HL-60 (cell line): ENCODE data around the gene EML6.

ENCODE experiments used
- DNase-seq, 2 experiments: peaks; one replicate each; pipeline ENCODE4 v3.0.0-alpha.2; 2010 to 2020; ENCODE audit warnings: low read depth in 1 of 2, low spot score in 1 of 2
- H3K27ac ChIP-seq: fragments of 250-450 bp; sonication (Bioruptor Pico); replicated peaks from 2 replicates; pipeline ENCODE4 v1.5.1; 2020; ENCODE audit warnings: mild to moderate bottlenecking, moderate library complexity
- H3K27me3 ChIP-seq: fragments of 250-450 bp; sonication (Bioruptor Pico); 2 replicates; pipeline ENCODE4 v1.5.1; 2021; ENCODE audit warnings: mild to moderate bottlenecking, moderate library complexity; ENCODE audit not compliant: insufficient read depth, poor library complexity, severe bottlenecking
- H3K4me3 ChIP-seq: replicated peaks from 2 replicates; pipeline ENCODE4 v1.5.1; 2011; ENCODE audit warnings: mild to moderate bottlenecking, control low read depth, low read length; ENCODE audit not compliant: insufficient read depth
- GABPA ChIP-seq: IDR thresholded peaks from 2 replicates; pipeline ENCODE4 v1.6.1; 2012; ENCODE audit warnings: low read depth
- POLR2AphosphoS5 ChIP-seq: IDR thresholded peaks from 2 replicates; pipeline ENCODE4 v1.6.1; 2012; ENCODE audit warnings: low read depth
- SPI1 ChIP-seq: IDR thresholded peaks from 2 replicates; pipeline ENCODE4 v1.6.1; 2012; ENCODE audit warnings: low read depth, mild to moderate bottlenecking, borderline replicate concordance
- TF ChIP-seq, protein P1 (sequence below): IDR thresholded peaks from 2 replicates; pipeline ENCODE4 v1.6.1; 2012; ENCODE audit warnings: low read depth; ENCODE audit not compliant: insufficient replicate concordance
- TF ChIP-seq, protein P2 (sequence below): IDR thresholded peaks from one replicate; pipeline ENCODE4 v1.5.1; 2011; ENCODE audit warnings: low read length, control low read depth, inconsistent platforms; ENCODE audit not compliant: insufficient read depth

Gene EML6

DNA sequence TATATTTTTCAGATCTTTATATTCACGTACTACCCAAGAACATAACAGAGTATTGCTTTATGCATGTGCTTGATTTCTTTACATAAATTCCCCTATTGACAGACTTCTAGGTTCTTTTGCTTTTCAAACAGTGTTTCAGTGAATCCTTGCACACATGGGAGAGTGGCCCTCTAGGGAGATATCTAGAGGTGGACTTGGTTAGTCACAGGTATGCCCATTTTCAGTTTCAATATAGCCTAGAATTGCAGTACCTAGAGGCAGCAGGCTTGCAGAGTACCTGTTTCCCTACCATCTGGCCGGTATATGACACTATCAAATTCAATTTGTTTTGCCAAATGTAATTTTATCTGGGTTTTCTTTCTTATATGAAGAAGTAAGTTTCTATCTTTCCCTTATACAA is 36.8 kb downstream of the EML6 start:
- Histone ChIP-seq H3K27ac (no peak overlapping the region), H3K27me3 (no peaks in the 10 kb centered on the region), H3K4me3 (no peak overlapping the region)
- DNase-seq: no peak
- TF ChIP-seq, protein P1, sequence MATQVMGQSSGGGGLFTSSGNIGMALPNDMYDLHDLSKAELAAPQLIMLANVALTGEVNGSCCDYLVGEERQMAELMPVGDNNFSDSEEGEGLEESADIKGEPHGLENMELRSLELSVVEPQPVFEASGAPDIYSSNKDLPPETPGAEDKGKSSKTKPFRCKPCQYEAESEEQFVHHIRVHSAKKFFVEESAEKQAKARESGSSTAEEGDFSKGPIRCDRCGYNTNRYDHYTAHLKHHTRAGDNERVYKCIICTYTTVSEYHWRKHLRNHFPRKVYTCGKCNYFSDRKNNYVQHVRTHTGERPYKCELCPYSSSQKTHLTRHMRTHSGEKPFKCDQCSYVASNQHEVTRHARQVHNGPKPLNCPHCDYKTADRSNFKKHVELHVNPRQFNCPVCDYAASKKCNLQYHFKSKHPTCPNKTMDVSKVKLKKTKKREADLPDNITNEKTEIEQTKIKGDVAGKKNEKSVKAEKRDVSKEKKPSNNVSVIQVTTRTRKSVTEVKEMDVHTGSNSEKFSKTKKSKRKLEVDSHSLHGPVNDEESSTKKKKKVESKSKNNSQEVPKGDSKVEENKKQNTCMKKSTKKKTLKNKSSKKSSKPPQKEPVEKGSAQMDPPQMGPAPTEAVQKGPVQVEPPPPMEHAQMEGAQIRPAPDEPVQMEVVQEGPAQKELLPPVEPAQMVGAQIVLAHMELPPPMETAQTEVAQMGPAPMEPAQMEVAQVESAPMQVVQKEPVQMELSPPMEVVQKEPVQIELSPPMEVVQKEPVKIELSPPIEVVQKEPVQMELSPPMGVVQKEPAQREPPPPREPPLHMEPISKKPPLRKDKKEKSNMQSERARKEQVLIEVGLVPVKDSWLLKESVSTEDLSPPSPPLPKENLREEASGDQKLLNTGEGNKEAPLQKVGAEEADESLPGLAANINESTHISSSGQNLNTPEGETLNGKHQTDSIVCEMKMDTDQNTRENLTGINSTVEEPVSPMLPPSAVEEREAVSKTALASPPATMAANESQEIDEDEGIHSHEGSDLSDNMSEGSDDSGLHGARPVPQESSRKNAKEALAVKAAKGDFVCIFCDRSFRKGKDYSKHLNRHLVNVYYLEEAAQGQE: no peak
- TF ChIP-seq POLR2AphosphoS5 (no peak), SPI1 (no peak), GABPA (no peak)
- TF ChIP-seq, protein P2, sequence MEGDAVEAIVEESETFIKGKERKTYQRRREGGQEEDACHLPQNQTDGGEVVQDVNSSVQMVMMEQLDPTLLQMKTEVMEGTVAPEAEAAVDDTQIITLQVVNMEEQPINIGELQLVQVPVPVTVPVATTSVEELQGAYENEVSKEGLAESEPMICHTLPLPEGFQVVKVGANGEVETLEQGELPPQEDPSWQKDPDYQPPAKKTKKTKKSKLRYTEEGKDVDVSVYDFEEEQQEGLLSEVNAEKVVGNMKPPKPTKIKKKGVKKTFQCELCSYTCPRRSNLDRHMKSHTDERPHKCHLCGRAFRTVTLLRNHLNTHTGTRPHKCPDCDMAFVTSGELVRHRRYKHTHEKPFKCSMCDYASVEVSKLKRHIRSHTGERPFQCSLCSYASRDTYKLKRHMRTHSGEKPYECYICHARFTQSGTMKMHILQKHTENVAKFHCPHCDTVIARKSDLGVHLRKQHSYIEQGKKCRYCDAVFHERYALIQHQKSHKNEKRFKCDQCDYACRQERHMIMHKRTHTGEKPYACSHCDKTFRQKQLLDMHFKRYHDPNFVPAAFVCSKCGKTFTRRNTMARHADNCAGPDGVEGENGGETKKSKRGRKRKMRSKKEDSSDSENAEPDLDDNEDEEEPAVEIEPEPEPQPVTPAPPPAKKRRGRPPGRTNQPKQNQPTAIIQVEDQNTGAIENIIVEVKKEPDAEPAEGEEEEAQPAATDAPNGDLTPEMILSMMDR: no peak

DNA sequence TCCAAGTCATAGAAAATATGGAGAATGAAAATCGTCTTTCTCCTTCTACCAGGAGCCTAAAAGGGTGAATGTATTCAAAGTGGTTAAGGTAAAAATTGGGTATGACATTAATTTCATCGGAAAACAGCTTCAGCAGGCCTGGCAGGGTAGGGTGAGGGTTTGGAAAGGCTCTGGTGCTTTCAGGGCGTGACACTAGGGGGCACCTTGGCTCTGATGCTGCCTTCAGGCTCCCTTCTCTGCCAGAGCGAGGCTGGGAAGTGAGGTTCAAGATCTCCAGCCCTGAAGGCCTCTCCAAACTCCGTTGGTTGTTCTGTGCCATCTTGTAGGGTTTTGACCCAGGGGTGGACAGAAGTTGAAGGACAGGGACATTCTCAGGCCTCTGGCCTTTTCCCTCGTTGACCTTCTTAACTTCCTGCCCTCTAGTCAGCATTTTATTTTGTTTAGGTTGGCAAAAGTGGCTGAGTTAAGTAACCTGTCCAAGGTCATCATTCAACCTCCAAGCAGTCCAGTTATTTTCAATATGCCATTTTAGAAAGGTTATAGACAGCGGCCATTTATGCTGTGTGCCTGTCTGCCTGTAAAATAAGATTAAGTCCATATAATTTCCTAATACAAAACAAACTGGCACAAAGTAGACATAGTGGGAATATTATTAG is 40.3 kb downstream of the EML6 start:
- H3K27ac ChIP-seq: no peak overlapping the region
- no peaks in the 10 kb centered on the region for H3K27me3 ChIP-seq
- DNase-seq: no peak
- TF ChIP-seq, protein P1: no peak
- TF ChIP-seq GABPA: no peak
- no peak for TF ChIP-seq SPI1
- TF ChIP-seq POLR2AphosphoS5: no peak
- TF ChIP-seq, protein P2: peak; percentile 14
- no peak overlapping the region for H3K4me3 ChIP-seq

DNA sequence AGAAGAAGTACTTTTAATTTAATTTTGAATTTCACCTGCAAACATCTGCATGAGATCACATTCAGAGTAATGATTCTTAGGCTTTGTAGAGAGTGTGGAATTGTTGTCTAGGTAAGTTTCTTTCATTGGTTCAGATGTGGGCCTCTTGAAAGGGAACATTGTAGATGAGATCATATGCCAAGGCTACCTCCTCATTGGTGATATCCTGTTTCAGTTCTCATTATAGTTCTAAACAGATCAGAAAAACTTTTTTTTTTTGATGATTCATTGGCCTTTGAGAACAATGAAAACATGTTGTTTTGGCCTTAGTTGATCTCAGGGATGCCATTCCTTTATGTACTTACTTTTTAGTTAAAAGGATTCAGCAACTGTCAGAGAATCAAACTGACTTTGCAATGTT is 44.5 kb downstream of the EML6 start:
- TF ChIP-seq, protein P1: no peak
- no peak for TF ChIP-seq POLR2AphosphoS5
- TF ChIP-seq, protein P2: no peak
- TF ChIP-seq SPI1: no peak
- no peak for TF ChIP-seq GABPA

More for the DNA sequence above, 44.5 kb downstream of the EML6 start:
- Histone ChIP-seq H3K27ac (no peak overlapping the region), H3K4me3 (no peak overlapping the region), H3K27me3 (no peaks in the 10 kb centered on the region)
- no peak for DNase-seq
